ENCODE measurements around the gene EYS.

DNA sequence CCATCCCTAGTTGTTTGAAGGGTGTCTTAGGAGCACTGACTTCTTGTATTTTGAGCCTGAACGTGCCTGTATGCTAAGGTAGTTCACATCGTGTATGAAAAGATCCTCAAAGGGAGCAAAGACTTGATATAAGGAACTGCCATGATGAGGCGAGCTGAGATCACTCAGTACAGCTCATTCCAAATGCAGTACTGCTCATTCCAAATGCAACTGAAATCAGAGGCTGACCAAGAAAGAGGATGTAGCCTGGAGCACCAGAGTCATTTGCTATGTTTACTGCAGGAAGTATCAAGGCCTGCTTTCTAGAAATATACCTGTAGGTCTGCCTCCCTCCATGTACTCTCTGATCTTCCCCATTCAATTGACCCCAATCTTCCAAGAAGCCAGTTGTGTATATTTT lies 832.2 kb downstream of the EYS start:
- TF ChIP-seq CTCF (IDR thresholded peaks at IDR 0.05; ENCODE audit: low read depth, low read length, poor library complexity, severe bottlenecking) (no peak), EZH2phosphoT487 (IDR thresholded peaks at IDR 0.05; ENCODE audit: borderline replicate concordance, low read length) (no peak)
